WTC11 (cell line): ENCODE measurements around the gene ALAD. TPM values are rescaled to one million over a fixed set of nuclear protein-coding genes. Genes with fewer than 3 reads are reported as not detected.
A peak's percentile ranks its signal among the peaks of the same experiment; 100 is the strongest.

Experiments
- ATAC-seq: fragments of 200-7000 bp; cut with Tn5 transposase; 2 replicates; pipeline ENCODE4 v1.10.0; 2021; ENCODE audit warnings: mild to moderate bottlenecking, moderate library complexity
- CTCF ChIA-PET: fragments of 300-600 bp; sonication (Branson Sonifier 250); formaldehyde crosslinking; loops from one replicate; lab custom pipeline; 2021; ENCODE audit warnings: antibody characterized with exemption; lab: Charles Lee
- POLR2A ChIA-PET: fragments of 350-600 bp; sonication (Branson Sonifier 250); formaldehyde crosslinking; loops from one replicate; lab custom pipeline; 2021; ENCODE audit warnings: antibody characterized with exemption; lab: Charles Lee
- DNase-seq: peaks from one replicate; pipeline ENCODE4 v3.0.0; 2021; ENCODE audit warnings: low spot score
- H3K27ac Mint-ChIP-seq: 2 replicates; pipeline ENCODE4 v1.8.0; 2021; ENCODE audit warnings: mixed read lengths
- H3K27me3 Mint-ChIP-seq: 2 replicates; pipeline ENCODE4 v1.8.0; 2021; ENCODE audit warnings: low read depth, mild to moderate bottlenecking, moderate library complexity, mixed read lengths
- H3K36me3 Mint-ChIP-seq: 2 replicates; pipeline ENCODE4 v1.8.0; 2021; ENCODE audit warnings: mixed read lengths
- H3K4me1 Mint-ChIP-seq: 2 replicates; pipeline ENCODE4 v1.8.0; 2022; ENCODE audit warnings: mixed read lengths
- H3K4me3 Mint-ChIP-seq: 2 replicates; pipeline ENCODE4 v1.8.0; 2021; ENCODE audit warnings: mild to moderate bottlenecking, moderate library complexity, mixed read lengths
- H3K9me3 Mint-ChIP-seq: 2 replicates; pipeline ENCODE4 v1.8.0; 2021; ENCODE audit warnings: mixed read lengths
- FOXP1 ChIP-seq: sonication (generic); formaldehyde crosslinking; IDR thresholded peaks from 2 replicates; pipeline ENCODE4 v1.8.0; 2022; ENCODE audit warnings: missing genetic modification reagents, mild to moderate bottlenecking, moderate library complexity, borderline replicate concordance
- NFATC4 ChIP-seq: fragments of 250-450 bp; sonication (Bioruptor Pico); IDR thresholded peaks from 2 replicates; pipeline ENCODE4 v1.9.0; 2021; ENCODE audit warnings: mild to moderate bottlenecking
- SOX15 ChIP-seq: fragments of 250-450 bp; sonication (Bioruptor Pico); IDR thresholded peaks from 2 replicates; pipeline ENCODE4 v1.9.0; 2021; ENCODE audit warnings: mild to moderate bottlenecking
- ZNF232 ChIP-seq: sonication (generic); formaldehyde crosslinking; IDR thresholded peaks from 2 replicates; pipeline ENCODE4 v1.8.0; 2022; ENCODE audit warnings: mild to moderate bottlenecking, missing genetic modification reagents
- ZNF317 ChIP-seq: sonication (generic); formaldehyde crosslinking; IDR thresholded peaks from 2 replicates; pipeline ENCODE4 v1.8.1; 2023; ENCODE audit warnings: low read depth, mild to moderate bottlenecking, moderate library complexity, missing genetic modification reagents, borderline replicate concordance
- ZNF396 ChIP-seq: fragments of 250-450 bp; sonication (Bioruptor Pico); IDR thresholded peaks from 2 replicates; pipeline ENCODE4 v1.8.0; 2021; ENCODE audit warnings: mild to moderate bottlenecking, moderate library complexity, borderline replicate concordance
- ZNF423 ChIP-seq: fragments of 250-450 bp; sonication (Bioruptor Pico); IDR thresholded peaks from 2 replicates; pipeline ENCODE4 v2.1.2; 2022; ENCODE audit warnings: mild to moderate bottlenecking, moderate library complexity
- total RNA-seq: library from RNA; stranded (reverse); gene quantifications from 3 replicates; pipeline ENCODE4 v1.2.3, GENCODE V29; 2021
- TF ChIP-seq, protein P1 (sequence below): sonication (generic); formaldehyde crosslinking; IDR thresholded peaks from 2 replicates; pipeline ENCODE4 v1.8.1; 2023; ENCODE audit warnings: mild to moderate bottlenecking, missing genetic modification reagents, borderline replicate concordance
- TF ChIP-seq, protein P2 (sequence below): sonication (generic); formaldehyde crosslinking; IDR thresholded peaks from 2 replicates; pipeline ENCODE4 v1.8.1; 2022; ENCODE audit warnings: low read depth, mild to moderate bottlenecking, moderate library complexity, missing genetic modification reagents, borderline replicate concordance
- TF ChIP-seq, protein P3 (sequence below): sonication (generic); formaldehyde crosslinking; IDR thresholded peaks from 2 replicates; pipeline ENCODE4 v1.8.1; 2023; ENCODE audit warnings: mild to moderate bottlenecking, missing genetic modification reagents, moderate library complexity
- TF ChIP-seq, protein P4 (sequence below): sonication (generic); formaldehyde crosslinking; IDR thresholded peaks from 2 replicates; pipeline ENCODE4 v1.8.1; 2023; ENCODE audit warnings: mild to moderate bottlenecking, moderate library complexity, missing genetic modification reagents
- TF ChIP-seq, protein P5 (sequence below): sonication (generic); formaldehyde crosslinking; IDR thresholded peaks from 2 replicates; pipeline ENCODE4 v1.8.1; 2022; ENCODE audit warnings: mild to moderate bottlenecking, missing genetic modification reagents, moderate library complexity, borderline replicate concordance
- TF ChIP-seq, protein P6 (sequence below): fragments of 250-450 bp; sonication (Bioruptor Pico); conservative IDR thresholded peaks from 2 replicates; pipeline ENCODE4 v1.9.0; 2021; ENCODE audit warnings: mild to moderate bottlenecking
- TF ChIP-seq, protein P7 (sequence below): fragments of 250-450 bp; sonication (Bioruptor Pico); IDR thresholded peaks from 2 replicates; pipeline ENCODE4 v1.9.0; 2021; ENCODE audit warnings: moderate library complexity, mild to moderate bottlenecking, inconsistent platforms, borderline replicate concordance

Gene ALAD
- total RNA-seq, 1 experiment from 2014 or later = 15.9 TPM

DNA sequence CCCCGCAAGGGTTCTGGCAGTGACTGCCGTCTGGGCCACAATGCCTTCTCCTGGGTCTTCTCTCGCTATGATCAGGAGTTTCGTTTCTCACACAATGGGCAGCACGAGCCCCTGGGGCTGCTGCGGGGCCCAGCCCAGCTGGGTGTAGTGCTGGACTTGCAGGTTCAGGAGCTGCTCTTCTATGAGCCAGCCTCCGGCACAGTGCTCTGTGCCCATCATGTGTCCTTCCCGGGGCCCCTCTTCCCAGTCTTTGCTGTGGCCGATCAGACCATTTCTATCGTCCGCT is 31.3 kb downstream of the ALAD start:
- Mint-ChIP-seq H3K27me3 (no peaks in the 10 kb centered on the region), H3K4me3 (no peak overlapping the region), H3K27ac (no peak overlapping the region), H3K9me3 (no peaks in the 10 kb centered on the region), H3K36me3 (peaks cover 11% of the 10 kb centered on the region), H3K4me1 (peaks cover 4% of the 10 kb centered on the region)
- ATAC-seq (no peak), DNase-seq (no peak)
- TF ChIP-seq, protein P1, sequence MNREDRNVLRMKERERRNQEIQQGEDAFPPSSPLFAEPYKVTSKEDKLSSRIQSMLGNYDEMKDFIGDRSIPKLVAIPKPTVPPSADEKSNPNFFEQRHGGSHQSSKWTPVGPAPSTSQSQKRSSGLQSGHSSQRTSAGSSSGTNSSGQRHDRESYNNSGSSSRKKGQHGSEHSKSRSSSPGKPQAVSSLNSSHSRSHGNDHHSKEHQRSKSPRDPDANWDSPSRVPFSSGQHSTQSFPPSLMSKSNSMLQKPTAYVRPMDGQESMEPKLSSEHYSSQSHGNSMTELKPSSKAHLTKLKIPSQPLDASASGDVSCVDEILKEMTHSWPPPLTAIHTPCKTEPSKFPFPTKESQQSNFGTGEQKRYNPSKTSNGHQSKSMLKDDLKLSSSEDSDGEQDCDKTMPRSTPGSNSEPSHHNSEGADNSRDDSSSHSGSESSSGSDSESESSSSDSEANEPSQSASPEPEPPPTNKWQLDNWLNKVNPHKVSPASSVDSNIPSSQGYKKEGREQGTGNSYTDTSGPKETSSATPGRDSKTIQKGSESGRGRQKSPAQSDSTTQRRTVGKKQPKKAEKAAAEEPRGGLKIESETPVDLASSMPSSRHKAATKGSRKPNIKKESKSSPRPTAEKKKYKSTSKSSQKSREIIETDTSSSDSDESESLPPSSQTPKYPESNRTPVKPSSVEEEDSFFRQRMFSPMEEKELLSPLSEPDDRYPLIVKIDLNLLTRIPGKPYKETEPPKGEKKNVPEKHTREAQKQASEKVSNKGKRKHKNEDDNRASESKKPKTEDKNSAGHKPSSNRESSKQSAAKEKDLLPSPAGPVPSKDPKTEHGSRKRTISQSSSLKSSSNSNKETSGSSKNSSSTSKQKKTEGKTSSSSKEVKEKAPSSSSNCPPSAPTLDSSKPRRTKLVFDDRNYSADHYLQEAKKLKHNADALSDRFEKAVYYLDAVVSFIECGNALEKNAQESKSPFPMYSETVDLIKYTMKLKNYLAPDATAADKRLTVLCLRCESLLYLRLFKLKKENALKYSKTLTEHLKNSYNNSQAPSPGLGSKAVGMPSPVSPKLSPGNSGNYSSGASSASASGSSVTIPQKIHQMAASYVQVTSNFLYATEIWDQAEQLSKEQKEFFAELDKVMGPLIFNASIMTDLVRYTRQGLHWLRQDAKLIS (CRISPR knock-in tag) = no peak
- TF ChIP-seq ZNF423 (CRISPR knock-in tag) = no peak
- ChIA-PET POLR2A (no interaction called here), CTCF (interaction anchor here (1.0 kb wide), 1 partner anchor 7 kb away, joined by 3 read pairs; no protein-coding TSS in a partner anchor)

DNA sequence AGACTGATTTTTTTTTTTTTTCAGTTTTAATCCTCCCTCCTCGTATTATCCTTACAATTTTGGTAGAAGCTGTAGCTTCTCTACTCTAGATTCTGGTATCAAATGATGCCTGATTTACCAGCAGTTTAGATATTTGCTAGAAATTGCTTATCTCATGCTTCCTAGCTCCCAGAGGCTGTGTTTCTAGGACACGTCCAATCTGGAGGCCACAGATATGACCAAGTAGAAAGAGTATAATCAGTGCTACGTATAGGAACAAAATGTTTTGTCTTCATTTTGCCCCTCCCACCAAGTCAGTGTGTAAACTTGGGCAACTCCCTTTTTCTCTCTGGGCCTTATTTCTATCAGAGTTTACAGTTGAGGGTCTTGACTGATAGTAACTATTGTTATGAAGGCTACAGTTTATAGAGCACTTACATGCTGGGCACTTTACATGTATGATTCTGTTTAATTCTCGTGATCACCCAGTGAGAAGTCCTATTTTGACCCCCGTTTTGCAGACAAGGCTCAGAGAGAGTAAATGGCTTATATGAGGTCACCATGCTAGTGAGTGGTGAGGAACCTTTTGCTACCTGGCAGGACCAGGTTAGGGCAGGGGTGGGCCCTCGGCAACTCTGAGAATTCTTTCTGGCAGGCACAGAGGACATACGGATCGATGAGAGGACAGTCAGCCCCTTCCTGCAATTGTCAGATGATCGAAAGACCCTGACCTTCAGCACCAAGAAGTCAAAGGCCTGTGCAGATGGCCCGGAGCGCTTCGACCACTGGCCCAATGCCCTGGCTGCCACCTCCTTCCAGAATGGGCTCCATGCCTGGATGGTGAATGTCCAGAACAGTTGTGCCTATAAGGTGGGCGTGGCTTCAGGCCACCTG is 31.9 kb downstream of the ALAD start:
- peaks cover 4% of the 10 kb centered on the region for H3K4me1 Mint-ChIP-seq
- H3K36me3 Mint-ChIP-seq = peaks cover 7% of the 10 kb centered on the region
- no peak overlapping the region for H3K4me3 Mint-ChIP-seq
- POLR2A ChIA-PET = no interaction called here
- H3K27ac Mint-ChIP-seq = peak overlapping the region; percentile 24; the same call in 1 of the 2 replicates
- TF ChIP-seq, protein P2, sequence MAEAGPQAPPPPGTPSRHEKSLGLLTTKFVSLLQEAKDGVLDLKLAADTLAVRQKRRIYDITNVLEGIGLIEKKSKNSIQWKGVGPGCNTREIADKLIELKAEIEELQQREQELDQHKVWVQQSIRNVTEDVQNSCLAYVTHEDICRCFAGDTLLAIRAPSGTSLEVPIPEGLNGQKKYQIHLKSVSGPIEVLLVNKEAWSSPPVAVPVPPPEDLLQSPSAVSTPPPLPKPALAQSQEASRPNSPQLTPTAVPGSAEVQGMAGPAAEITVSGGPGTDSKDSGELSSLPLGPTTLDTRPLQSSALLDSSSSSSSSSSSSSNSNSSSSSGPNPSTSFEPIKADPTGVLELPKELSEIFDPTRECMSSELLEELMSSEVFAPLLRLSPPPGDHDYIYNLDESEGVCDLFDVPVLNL (CRISPR knock-in tag) = no peak
- TF ChIP-seq, protein P3, sequence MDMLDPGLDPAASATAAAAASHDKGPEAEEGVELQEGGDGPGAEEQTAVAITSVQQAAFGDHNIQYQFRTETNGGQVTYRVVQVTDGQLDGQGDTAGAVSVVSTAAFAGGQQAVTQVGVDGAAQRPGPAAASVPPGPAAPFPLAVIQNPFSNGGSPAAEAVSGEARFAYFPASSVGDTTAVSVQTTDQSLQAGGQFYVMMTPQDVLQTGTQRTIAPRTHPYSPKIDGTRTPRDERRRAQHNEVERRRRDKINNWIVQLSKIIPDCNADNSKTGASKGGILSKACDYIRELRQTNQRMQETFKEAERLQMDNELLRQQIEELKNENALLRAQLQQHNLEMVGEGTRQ (CRISPR knock-in tag) = no peak
- TF ChIP-seq, protein P4, sequence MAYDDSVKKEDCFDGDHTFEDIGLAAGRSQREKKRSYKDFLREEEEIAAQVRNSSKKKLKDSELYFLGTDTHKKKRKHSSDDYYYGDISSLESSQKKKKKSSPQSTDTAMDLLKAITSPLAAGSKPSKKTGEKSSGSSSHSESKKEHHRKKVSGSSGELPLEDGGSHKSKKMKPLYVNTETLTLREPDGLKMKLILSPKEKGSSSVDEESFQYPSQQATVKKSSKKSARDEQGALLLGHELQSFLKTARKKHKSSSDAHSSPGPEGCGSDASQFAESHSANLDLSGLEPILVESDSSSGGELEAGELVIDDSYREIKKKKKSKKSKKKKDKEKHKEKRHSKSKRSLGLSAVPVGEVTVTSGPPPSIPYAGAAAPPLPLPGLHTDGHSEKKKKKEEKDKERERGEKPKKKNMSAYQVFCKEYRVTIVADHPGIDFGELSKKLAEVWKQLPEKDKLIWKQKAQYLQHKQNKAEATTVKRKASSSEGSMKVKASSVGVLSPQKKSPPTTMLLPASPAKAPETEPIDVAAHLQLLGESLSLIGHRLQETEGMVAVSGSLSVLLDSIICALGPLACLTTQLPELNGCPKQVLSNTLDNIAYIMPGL (CRISPR knock-in tag) = no peak
- TF ChIP-seq, protein P1 (CRISPR knock-in tag) = no peak
- TF ChIP-seq NFATC4 (CRISPR knock-in tag) = no peak
- TF ChIP-seq ZNF232 = no peak
- TF ChIP-seq, protein P5, sequence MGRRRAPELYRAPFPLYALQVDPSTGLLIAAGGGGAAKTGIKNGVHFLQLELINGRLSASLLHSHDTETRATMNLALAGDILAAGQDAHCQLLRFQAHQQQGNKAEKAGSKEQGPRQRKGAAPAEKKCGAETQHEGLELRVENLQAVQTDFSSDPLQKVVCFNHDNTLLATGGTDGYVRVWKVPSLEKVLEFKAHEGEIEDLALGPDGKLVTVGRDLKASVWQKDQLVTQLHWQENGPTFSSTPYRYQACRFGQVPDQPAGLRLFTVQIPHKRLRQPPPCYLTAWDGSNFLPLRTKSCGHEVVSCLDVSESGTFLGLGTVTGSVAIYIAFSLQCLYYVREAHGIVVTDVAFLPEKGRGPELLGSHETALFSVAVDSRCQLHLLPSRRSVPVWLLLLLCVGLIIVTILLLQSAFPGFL = no peak
- no peak for TF ChIP-seq FOXP1
- no peak for TF ChIP-seq ZNF317
- no peak for TF ChIP-seq SOX15 (CRISPR knock-in tag)
- TF ChIP-seq, protein P6, sequence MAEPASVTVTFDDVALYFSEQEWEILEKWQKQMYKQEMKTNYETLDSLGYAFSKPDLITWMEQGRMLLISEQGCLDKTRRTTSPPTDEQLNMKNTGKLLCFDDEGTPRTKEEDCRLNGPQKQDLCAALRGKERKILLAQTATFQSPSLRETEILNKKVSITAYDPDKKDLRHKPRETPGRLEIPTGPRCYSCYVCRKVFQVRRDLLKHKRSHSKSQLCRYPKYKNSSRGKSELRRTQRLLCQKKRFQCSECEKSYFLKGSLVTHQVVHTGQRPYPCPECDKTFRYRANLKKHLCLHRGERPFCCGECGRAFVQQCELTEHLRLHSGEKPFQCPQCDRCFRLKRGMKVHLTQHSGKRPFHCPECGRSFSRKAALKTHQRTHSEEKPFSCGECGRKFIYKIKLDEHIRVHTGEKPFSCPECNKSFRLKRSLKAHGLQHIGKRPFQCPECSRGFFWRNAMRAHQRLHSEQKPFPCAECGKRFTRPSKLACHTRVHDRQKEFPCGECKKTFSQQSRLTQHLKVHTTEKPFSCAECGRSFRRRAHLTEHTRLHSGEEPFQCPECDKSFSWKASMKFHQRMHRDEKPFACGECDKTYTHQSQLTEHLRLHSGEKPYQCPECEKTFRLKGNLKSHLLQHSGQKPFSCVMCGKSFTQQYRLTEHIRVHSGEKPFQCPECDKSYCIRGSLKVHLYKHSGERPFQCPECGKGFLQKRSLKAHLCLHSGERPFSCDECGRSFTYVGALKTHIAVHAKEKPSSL (CRISPR knock-in tag) = no peak
- no peak for TF ChIP-seq ZNF396 (CRISPR knock-in tag)
- TF ChIP-seq, protein P7, sequence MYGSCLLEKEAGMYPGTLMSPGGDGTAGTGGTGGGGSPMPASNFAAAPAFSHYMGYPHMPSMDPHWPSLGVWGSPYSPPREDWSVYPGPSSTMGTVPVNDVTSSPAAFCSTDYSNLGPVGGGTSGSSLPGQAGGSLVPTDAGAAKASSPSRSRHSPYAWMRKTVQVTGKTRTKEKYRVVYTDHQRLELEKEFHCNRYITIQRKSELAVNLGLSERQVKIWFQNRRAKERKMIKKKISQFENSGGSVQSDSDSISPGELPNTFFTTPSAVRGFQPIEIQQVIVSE (CRISPR knock-in tag) = no peak
- no peak for ATAC-seq
- no peaks in the 10 kb centered on the region for H3K9me3 Mint-ChIP-seq
- no peaks in the 10 kb centered on the region for H3K27me3 Mint-ChIP-seq
- DNase-seq = no peak
- CTCF ChIA-PET = interaction anchor here (0.5 to 1.2 kb wide), 3 partner anchors 14 to 125 kb away, joined by 3 to 4 read pairs (median 4); no protein-coding TSS in a partner anchor
